ENCODE data around the gene CISH.

The CISH gene

DNA sequence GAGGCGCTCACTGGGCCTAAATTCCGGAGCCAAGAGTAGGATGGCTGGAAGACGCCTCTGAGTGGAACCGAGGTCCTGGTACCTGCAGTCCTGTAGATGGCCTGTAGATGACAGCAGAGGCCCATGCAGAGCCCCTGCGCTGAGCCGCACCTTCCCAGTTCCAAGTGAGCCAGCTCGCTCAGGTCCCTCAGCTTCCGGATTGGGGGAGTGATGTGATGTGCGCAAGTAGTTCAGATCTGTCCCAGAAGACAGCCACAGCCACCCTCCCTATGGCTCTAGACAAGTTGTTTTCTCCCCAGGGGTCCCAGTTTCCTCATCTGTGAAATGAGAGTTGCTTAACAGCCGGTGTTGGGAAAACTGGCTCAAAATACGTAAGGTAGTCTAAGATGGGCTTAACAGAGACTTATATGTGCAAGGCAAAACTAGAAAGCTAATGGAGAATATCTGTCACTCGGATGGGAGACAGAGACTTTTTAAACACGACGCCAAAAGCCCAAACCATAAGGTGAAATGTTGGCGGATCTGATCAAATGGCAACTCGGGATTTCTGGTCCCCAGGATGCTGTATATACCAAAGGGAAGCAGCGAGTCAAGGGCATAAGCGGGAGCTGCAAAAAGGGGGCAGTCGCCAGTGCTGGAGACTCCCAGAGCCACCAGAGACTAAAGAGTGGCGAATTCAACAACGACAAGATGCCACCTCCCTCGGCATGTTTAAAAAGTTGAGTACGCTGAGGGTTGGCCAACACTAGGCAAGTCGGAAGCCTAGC is 4.6 kb upstream of the CISH start:
- Histone ChIP-seq H2BK120ac (ENCODE audit: low read depth, low read length) (no peak overlapping the region), H3K36me3 (ENCODE audit: control insufficient read depth in 1 of 2, insufficient read depth in 2 of 2, low read depth in 1 of 2, low read length in 2 of 2) (peaks cover 0 to 11% of the 10 kb centered on the region in 2 experiments), H3K9ac (ENCODE audit: low read length) (peak overlapping the region; percentile 78), H2BK12ac (ENCODE audit: low read length in 2 of 2) (no peak overlapping the region), H3K4me1 (ENCODE audit: control insufficient read depth, insufficient read depth, low read depth, low read length) (peaks cover 25% of the 10 kb centered on the region), H3K23ac (ENCODE audit: low read length in 2 of 2) (no peak overlapping the region), H3K9me3 (ENCODE audit: control insufficient read depth, low read length) (no peaks in the 10 kb centered on the region), H3K4me2 (ENCODE audit: low read length, poor library complexity, severe bottlenecking) (peak overlapping the region; percentile 91), H2BK15ac (ENCODE audit: low read depth, poor library complexity, severe bottlenecking) (no peak overlapping the region), H4K8ac (ENCODE audit: low read length) (no peak overlapping the region), H3K18ac (ENCODE audit: low read depth in 1 of 2, low read length in 2 of 2) (peak overlapping the region; percentile 16 to 25), H2AK5ac (ENCODE audit: low read length, severe bottlenecking) (no peak overlapping the region), H3K14ac (ENCODE audit: low read length in 2 of 2) (no peak overlapping the region), H3K4ac (ENCODE audit: low read depth in 1 of 2, low read length in 2 of 2) (peak overlapping the region in 1 of 2 experiments; percentile 5), H2AFZ (ENCODE audit: low read depth, low read length) (peak overlapping the region; percentile 60), H3K27ac (ENCODE audit: low read length, poor library complexity, severe bottlenecking) (peak overlapping the region; percentile 30), H2BK5ac (ENCODE audit: low read depth, low read length, poor library complexity, severe bottlenecking) (no peak overlapping the region), H4K91ac (ENCODE audit: low read length) (no peak overlapping the region), H3K79me1 (replicated peaks; ENCODE audit: low read length, poor library complexity, severe bottlenecking) (peaks cover 15% of the 10 kb centered on the region), H3K27me3 (ENCODE audit: control insufficient read depth in 1 of 2, insufficient read depth in 1 of 2, low read length in 2 of 2) (no peaks in the 10 kb centered on the region), H3K4me3 (ENCODE audit: insufficient read depth in 1 of 2, low read depth in 1 of 2, low read length in 2 of 2) (peak overlapping the region; percentile 49 to 84)
- WGBS = 5% methylated on average over 24 of the region's 24 CpGs
- peak; percentile 86 for DNase-seq

DNA sequence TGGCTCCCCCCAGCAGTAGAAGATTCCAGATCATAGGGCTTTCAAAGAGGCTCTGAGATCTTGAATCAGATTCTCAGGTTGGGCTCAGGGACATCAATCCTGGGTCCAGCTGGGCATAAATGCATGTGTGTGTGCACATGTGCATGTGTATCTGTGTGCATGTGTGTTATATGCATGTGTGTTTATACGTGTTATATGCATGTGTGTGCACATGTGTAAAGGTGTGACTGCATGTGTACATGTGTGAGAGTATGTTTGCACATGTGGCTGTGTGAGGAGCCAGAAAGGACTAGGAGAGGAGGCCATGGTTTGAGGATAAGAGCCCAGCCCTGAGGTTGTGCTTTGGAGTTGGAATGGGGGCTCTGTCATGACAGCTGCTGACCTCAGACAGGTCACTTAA is 3.6 kb upstream of the CISH start:
- H3K4me3 ChIP-seq (ENCODE audit: insufficient read depth in 1 of 2, low read depth in 1 of 2, low read length in 2 of 2) = no peak overlapping the region
- no peak overlapping the region for H3K4ac ChIP-seq (ENCODE audit: low read depth in 1 of 2, low read length in 2 of 2)
- 21% methylated on average over 1 of the region's 1 CpG for WGBS
- H3K4me2 ChIP-seq (ENCODE audit: low read length, poor library complexity, severe bottlenecking) = no peak overlapping the region
- no peak overlapping the region for H2BK5ac ChIP-seq (ENCODE audit: low read depth, low read length, poor library complexity, severe bottlenecking)
- H3K9ac ChIP-seq (ENCODE audit: low read length) = no peak overlapping the region
- no peak overlapping the region for H3K27ac ChIP-seq (ENCODE audit: low read length, poor library complexity, severe bottlenecking)
- no peaks in the 10 kb centered on the region for H3K27me3 ChIP-seq (ENCODE audit: control insufficient read depth in 1 of 2, insufficient read depth in 1 of 2, low read length in 2 of 2)
- no peak overlapping the region for H2BK12ac ChIP-seq (ENCODE audit: low read length in 2 of 2)
- H3K9me3 ChIP-seq (ENCODE audit: control insufficient read depth, low read length) = no peaks in the 10 kb centered on the region
- H2BK120ac ChIP-seq (ENCODE audit: low read depth, low read length) = no peak overlapping the region
- H4K8ac ChIP-seq (ENCODE audit: low read length) = no peak overlapping the region
- DNase-seq = no peak
- no peak overlapping the region for H2AFZ ChIP-seq (ENCODE audit: low read depth, low read length)
- peaks cover 27% of the 10 kb centered on the region for H3K4me1 ChIP-seq (ENCODE audit: control insufficient read depth, insufficient read depth, low read depth, low read length)
- H3K36me3 ChIP-seq (ENCODE audit: control insufficient read depth in 1 of 2, insufficient read depth in 2 of 2, low read depth in 1 of 2, low read length in 2 of 2) = peaks cover 0 to 6% of the 10 kb centered on the region in 2 experiments
- H3K79me1 ChIP-seq (replicated peaks; ENCODE audit: low read length, poor library complexity, severe bottlenecking) = peaks cover 23% of the 10 kb centered on the region
- no peak overlapping the region for H2AK5ac ChIP-seq (ENCODE audit: low read length, severe bottlenecking)
- H3K14ac ChIP-seq (ENCODE audit: low read length in 2 of 2) = no peak overlapping the region
- H2BK15ac ChIP-seq (ENCODE audit: low read depth, poor library complexity, severe bottlenecking) = peak overlapping the region; percentile 8
- no peak overlapping the region for H3K18ac ChIP-seq (ENCODE audit: low read depth in 1 of 2, low read length in 2 of 2)
- no peak overlapping the region for H3K23ac ChIP-seq (ENCODE audit: low read length in 2 of 2)
- no peak overlapping the region for H4K91ac ChIP-seq (ENCODE audit: low read length)

DNA sequence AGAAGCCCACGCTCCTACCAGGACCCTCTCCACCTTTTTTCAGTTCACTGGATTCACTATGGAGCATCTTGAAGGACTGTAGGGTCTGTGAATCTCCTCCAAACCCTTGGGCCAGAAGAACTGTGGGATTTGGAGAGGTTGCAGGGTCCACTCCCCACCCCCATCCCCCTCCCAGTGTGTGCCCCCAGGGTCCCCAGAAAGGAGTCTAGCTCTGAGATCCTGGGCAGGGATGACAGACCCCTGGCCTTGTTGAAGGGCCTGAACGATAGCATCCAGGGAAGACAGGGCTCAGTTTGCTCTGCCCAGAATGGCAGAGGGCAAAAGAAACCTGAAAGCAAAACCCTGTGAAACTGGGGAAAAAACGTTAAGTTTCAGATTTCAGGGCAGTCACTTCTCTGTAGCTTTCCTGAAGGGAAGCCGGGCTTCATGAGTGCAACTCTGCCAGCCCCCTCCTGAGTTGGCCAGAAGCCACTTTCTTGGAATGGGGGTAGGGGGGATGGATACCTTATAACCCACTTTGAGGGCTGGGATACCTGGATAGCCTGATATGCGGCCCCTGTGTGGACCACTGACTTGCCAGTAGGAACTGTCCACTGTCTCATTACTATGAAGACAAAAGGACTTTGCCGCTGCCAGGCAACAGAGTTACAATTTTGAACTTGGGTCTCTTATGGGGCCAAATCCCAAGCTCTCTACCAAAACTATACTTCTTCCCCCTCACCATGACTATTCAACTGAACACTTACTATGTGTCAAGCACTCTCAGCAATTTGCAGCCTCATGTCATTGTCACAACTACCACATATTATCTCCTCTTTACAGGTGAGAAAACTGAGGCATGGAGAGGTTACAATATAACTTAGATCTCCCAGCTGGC is 1.6 kb upstream of the CISH start:
- peak overlapping the region in 1 of 2 experiments; percentile 87 for H3K4me3 ChIP-seq (ENCODE audit: insufficient read depth in 1 of 2, low read depth in 1 of 2, low read length in 2 of 2)
- H3K4me2 ChIP-seq (ENCODE audit: low read length, poor library complexity, severe bottlenecking) = no peak overlapping the region
- H4K91ac ChIP-seq (ENCODE audit: low read length) = no peak overlapping the region
- H2AK5ac ChIP-seq (ENCODE audit: low read length, severe bottlenecking) = no peak overlapping the region
- H3K27ac ChIP-seq (ENCODE audit: low read length, poor library complexity, severe bottlenecking) = no peak overlapping the region
- no peak overlapping the region for H2BK5ac ChIP-seq (ENCODE audit: low read depth, low read length, poor library complexity, severe bottlenecking)
- peaks cover under 1 to 3% of the 10 kb centered on the region in 2 experiments for H3K36me3 ChIP-seq (ENCODE audit: control insufficient read depth in 1 of 2, insufficient read depth in 2 of 2, low read depth in 1 of 2, low read length in 2 of 2)
- peak overlapping the region in 1 of 2 experiments; percentile 6 for H3K18ac ChIP-seq (ENCODE audit: low read depth in 1 of 2, low read length in 2 of 2)
- no peak overlapping the region for H3K4ac ChIP-seq (ENCODE audit: low read depth in 1 of 2, low read length in 2 of 2)
- peaks cover 30% of the 10 kb centered on the region for H3K4me1 ChIP-seq (ENCODE audit: control insufficient read depth, insufficient read depth, low read depth, low read length)
- H2AFZ ChIP-seq (ENCODE audit: low read depth, low read length) = no peak overlapping the region
- no peaks in the 10 kb centered on the region for H3K27me3 ChIP-seq (ENCODE audit: control insufficient read depth in 1 of 2, insufficient read depth in 1 of 2, low read length in 2 of 2)
- H2BK12ac ChIP-seq (ENCODE audit: low read length in 2 of 2) = peak overlapping the region in 1 of 2 experiments; percentile 21
- H3K79me1 ChIP-seq (replicated peaks; ENCODE audit: low read length, poor library complexity, severe bottlenecking) = peaks cover 27% of the 10 kb centered on the region
- WGBS = 69% methylated on average over 5 of the region's 6 CpGs
- H2BK15ac ChIP-seq (ENCODE audit: low read depth, poor library complexity, severe bottlenecking) = peak overlapping the region; percentile 49
- H4K8ac ChIP-seq (ENCODE audit: low read length) = no peak overlapping the region
- no peak overlapping the region for H3K23ac ChIP-seq (ENCODE audit: low read length in 2 of 2)
- peak overlapping the region; percentile 45 for H2BK120ac ChIP-seq (ENCODE audit: low read depth, low read length)
- peak overlapping the region; percentile 78 for H3K9ac ChIP-seq (ENCODE audit: low read length)
- no peak for DNase-seq
- no peaks in the 10 kb centered on the region for H3K9me3 ChIP-seq (ENCODE audit: control insufficient read depth, low read length)
- H3K14ac ChIP-seq (ENCODE audit: low read length in 2 of 2) = no peak overlapping the region

Measured in mesenchymal stem cell (in vitro differentiated cells and primary cell).